ENCODE data around the gene EYA3. TPM values are rescaled to one million over a fixed set of nuclear protein-coding genes. Genes with fewer than 3 reads are reported as not detected.
A peak's percentile ranks its signal among the peaks of the same experiment; 100 is the strongest.

EYA3 gene
- total RNA-seq, 1 donor from 2014 or later = 15.7 TPM

DNA sequence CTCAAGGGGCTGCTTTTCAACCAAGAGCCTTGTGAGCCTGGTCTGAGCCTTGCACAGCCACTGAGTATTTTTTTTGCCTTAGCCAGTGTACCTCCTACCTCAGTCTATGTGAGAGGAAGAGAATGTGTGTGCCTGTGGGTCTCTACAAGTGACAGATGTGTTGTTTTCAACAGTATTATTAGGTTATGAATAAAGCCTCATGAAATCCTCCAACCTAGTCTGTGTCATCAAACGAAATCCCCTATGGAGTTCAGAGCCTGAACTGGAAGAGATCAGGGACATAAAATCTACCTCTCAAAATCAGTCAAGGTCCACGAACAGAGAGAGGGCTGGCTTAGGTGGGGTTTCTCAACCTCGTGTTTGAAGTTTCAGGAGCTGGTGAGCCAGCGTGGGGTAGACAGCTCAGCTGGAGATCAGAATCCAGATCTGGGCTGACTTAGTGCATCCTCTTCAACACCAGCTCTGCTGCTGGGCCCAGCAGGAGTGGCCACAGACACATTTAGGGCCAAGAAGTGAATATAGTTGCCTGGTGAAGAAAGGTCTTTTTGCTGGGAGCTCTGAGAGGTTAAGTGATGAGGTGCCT lies 120.4 kb downstream of the EYA3 start:
- peak overlapping the region; percentile 55 for H3K27ac Mint-ChIP-seq (ENCODE audit: unreplicated experiment)
- peaks cover 30% of the 10 kb centered on the region for H3K4me1 Mint-ChIP-seq (ENCODE audit: low read depth)
- TF ChIP-seq, protein P1, sequence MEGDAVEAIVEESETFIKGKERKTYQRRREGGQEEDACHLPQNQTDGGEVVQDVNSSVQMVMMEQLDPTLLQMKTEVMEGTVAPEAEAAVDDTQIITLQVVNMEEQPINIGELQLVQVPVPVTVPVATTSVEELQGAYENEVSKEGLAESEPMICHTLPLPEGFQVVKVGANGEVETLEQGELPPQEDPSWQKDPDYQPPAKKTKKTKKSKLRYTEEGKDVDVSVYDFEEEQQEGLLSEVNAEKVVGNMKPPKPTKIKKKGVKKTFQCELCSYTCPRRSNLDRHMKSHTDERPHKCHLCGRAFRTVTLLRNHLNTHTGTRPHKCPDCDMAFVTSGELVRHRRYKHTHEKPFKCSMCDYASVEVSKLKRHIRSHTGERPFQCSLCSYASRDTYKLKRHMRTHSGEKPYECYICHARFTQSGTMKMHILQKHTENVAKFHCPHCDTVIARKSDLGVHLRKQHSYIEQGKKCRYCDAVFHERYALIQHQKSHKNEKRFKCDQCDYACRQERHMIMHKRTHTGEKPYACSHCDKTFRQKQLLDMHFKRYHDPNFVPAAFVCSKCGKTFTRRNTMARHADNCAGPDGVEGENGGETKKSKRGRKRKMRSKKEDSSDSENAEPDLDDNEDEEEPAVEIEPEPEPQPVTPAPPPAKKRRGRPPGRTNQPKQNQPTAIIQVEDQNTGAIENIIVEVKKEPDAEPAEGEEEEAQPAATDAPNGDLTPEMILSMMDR (IDR thresholded peaks at IDR 0.05) = no peak
- H3K36me3 Mint-ChIP-seq (ENCODE audit: low read depth) = peaks cover 18% of the 10 kb centered on the region
- H3K9me3 Mint-ChIP-seq (ENCODE audit: low read depth) = no peaks in the 10 kb centered on the region
- DNase-seq (ENCODE audit: low spot score) = no peak
- H3K4me3 Mint-ChIP-seq (ENCODE audit: unreplicated experiment) = no peak overlapping the region
- no peaks in the 10 kb centered on the region for H3K27me3 Mint-ChIP-seq (ENCODE audit: low read depth)

GRCh38 chr1:27967106-27967883 lies 121.1 kb downstream of the EYA3 start:
- Mint-ChIP-seq H3K4me3 (ENCODE audit: unreplicated experiment) (no peak overlapping the region), H3K4me1 (ENCODE audit: low read depth) (peaks cover 27% of the 10 kb centered on the region), H3K27me3 (ENCODE audit: low read depth) (no peaks in the 10 kb centered on the region), H3K9me3 (ENCODE audit: low read depth) (no peaks in the 10 kb centered on the region), H3K36me3 (ENCODE audit: low read depth) (peaks cover 18% of the 10 kb centered on the region), H3K27ac (ENCODE audit: unreplicated experiment) (no peak overlapping the region)
- no peak for DNase-seq (ENCODE audit: low spot score)
- TF ChIP-seq, protein P1 (IDR thresholded peaks at IDR 0.05) = no peak

DNA sequence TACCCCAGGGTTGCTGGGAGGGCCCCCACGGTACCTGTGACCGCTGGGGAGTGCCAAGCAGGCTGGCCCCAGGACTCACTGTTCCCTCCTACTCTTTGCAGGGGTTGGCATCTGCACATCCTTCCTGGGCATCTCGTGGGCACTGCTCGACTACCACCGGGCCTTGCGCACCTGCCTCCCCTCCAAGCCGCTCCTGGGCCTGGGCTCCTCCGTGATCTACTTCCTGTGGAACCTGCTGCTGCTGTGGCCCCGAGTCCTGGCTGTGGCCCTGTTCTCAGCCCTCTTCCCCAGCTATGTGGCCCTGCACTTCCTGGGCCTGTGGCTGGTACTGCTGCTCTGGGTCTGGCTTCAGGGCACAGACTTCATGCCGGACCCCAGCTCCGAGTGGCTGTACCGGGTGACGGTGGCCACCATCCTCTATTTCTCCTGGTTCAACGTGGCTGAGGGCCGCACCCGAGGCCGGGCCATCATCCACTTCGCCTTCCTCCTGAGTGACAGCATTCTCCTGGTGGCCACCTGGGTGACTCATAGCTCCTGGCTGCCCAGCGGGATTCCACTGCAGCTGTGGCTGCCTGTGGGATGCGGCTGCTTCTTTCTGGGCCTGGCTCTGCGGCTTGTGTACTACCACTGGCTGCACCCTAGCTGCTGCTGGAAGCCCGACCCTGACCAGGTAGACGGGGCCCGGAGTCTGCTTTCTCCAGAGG lies 121.9 kb downstream of the EYA3 start:
- no peaks in the 10 kb centered on the region for H3K27me3 Mint-ChIP-seq (ENCODE audit: low read depth)
- TF ChIP-seq, protein P1 (IDR thresholded peaks at IDR 0.05) = no peak
- peaks cover 25% of the 10 kb centered on the region for H3K4me1 Mint-ChIP-seq (ENCODE audit: low read depth)
- no peaks in the 10 kb centered on the region for H3K9me3 Mint-ChIP-seq (ENCODE audit: low read depth)
- DNase-seq (ENCODE audit: low spot score) = no peak
- H3K36me3 Mint-ChIP-seq (ENCODE audit: low read depth) = peaks cover 18% of the 10 kb centered on the region
- no peak overlapping the region for H3K27ac Mint-ChIP-seq (ENCODE audit: unreplicated experiment)
- H3K4me3 Mint-ChIP-seq (ENCODE audit: unreplicated experiment) = no peak overlapping the region

- H3K36me3 Mint-ChIP-seq (ENCODE audit: low read depth) = peaks cover 16% of the 10 kb centered on the region
- H3K9me3 Mint-ChIP-seq (ENCODE audit: low read depth) = no peaks in the 10 kb centered on the region
- H3K27me3 Mint-ChIP-seq (ENCODE audit: low read depth) = no peaks in the 10 kb centered on the region
- no peak for DNase-seq (ENCODE audit: low spot score)
- H3K4me3 Mint-ChIP-seq (ENCODE audit: unreplicated experiment) = no peak overlapping the region
- H3K27ac Mint-ChIP-seq (ENCODE audit: unreplicated experiment) = no peak overlapping the region
- TF ChIP-seq, protein P1 (IDR thresholded peaks at IDR 0.05) = no peak
- peaks cover 25% of the 10 kb centered on the region for H3K4me1 Mint-ChIP-seq (ENCODE audit: low read depth)
Measured at GRCh38 chr1:27963393-27963792, 125.0 kb downstream of the EYA3 start.

DNA sequence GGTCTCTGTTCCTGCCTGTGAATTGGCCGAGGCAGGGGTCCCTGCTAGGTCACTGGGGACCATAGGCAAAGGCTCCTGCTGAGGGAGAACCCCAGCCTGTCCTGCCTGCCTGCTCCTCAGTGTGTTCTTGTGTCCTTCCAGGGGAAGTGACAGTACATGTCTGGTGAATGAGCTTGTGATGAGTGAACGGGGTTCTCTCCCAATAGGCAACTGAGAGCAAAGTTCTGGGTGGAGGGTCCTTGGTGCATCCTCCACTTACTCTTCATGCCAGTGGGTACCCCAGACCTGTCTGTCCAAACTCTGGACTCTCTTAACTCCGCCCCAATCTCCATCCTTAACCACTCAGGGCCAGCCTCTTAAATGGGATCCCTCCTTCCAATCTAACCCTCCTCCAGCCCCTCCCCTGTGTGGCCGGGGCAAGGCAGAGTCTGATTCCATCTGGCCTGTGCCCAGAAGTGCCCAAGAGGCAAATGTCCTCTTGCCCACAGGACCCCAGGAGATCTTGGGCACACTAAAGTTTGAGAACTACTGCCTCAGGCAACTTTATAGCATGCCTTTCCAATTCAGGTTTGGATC lies 126.7 kb downstream of the EYA3 start:
- H3K27me3 Mint-ChIP-seq (ENCODE audit: low read depth) = peaks cover under 1% of the 10 kb centered on the region
- no peaks in the 10 kb centered on the region for H3K9me3 Mint-ChIP-seq (ENCODE audit: low read depth)
- peaks cover 6% of the 10 kb centered on the region for H3K36me3 Mint-ChIP-seq (ENCODE audit: low read depth)
- peak overlapping the region; percentile 58 for H3K27ac Mint-ChIP-seq (ENCODE audit: unreplicated experiment)
- H3K4me3 Mint-ChIP-seq (ENCODE audit: unreplicated experiment) = peak overlapping the region; percentile 78
- no peak for DNase-seq (ENCODE audit: low spot score)
- H3K4me1 Mint-ChIP-seq (ENCODE audit: low read depth) = peaks cover 23% of the 10 kb centered on the region
- TF ChIP-seq, protein P1 (IDR thresholded peaks at IDR 0.05) = no peak
